Tibial nerve (tissue), 4 donors: ENCODE measurements around the gene RAP1B. TPM values are rescaled to one million over a fixed set of nuclear protein-coding genes. Genes with fewer than 3 reads are reported as not detected.

Experiments used
- DNase-seq, 2 donors: peaks; one replicate each; pipeline ENCODE4 v3.0.0-alpha.2; 2019; ENCODE audit warnings: low spot score in 2 of 2
- H3K27ac ChIP-seq, 4 donors: fragments of 200-600 bp; sonication (generic) in 3 of 4; one replicate each; pipeline ENCODE4 v1.5.1; 2017 to 2019; ENCODE audit warnings: mild to moderate bottlenecking in 1 of 4
- H3K27me3 ChIP-seq, 2 donors: fragments of 200-600 bp; sonication (generic) in 1 of 2; one replicate each; pipeline versions ENCODE4 v1.5.1 to v1.6.0; 2017 to 2019
- H3K36me3 ChIP-seq, 3 donors: fragments of 200-600 bp; sonication (generic); one replicate each; pipeline ENCODE4 v1.5.1; 2018 to 2019
- H3K4me1 ChIP-seq, 4 donors: fragments of 200-600 bp; sonication (generic) in 3 of 4; one replicate each; pipeline ENCODE4 v1.5.1; 2017 to 2019
- H3K4me3 ChIP-seq, 4 donors: fragments of 200-600 bp; sonication (generic) in 3 of 4; one replicate each; pipeline ENCODE4 v1.5.1; 2017 to 2019; ENCODE audit warnings: mild to moderate bottlenecking in 1 of 4, moderate library complexity in 1 of 4
- H3K9me3 ChIP-seq, 4 donors: fragments of 200-600 bp; sonication (generic) in 3 of 4; one replicate each; pipeline ENCODE4 v1.5.1; 2017 to 2019
- CTCF ChIP-seq, 5 experiments: fragments of 200-600 bp in 3 of 5; fragments of 450-650 bp in 2 of 5; sonication (generic) in 3 of 5; IDR thresholded peaks; one replicate each; pipeline ENCODE4 v1.5.1; 2016 to 2019; ENCODE audit warnings: antibody characterized with exemption in 5 of 5, mild to moderate bottlenecking in 3 of 5, moderate library complexity in 2 of 5
- EP300 ChIP-seq, 2 donors: sonication (generic); formaldehyde crosslinking; IDR thresholded peaks; one replicate each; pipeline ENCODE4 v1.6.1; 2017; ENCODE audit warnings: antibody characterized with exemption in 2 of 2, mild to moderate bottlenecking in 1 of 2
- POLR2A ChIP-seq, 2 donors: fragments of 450-650 bp; IDR thresholded peaks; one replicate each; pipeline ENCODE4 v1.6.1; 2017; ENCODE audit warnings: antibody characterized with exemption in 2 of 2, mild to moderate bottlenecking in 2 of 2, moderate library complexity in 2 of 2
- WGBS, 2 donors: methylation state at CpG; one replicate each; pipeline ENCODE4 v1.1.5; 2018; 5-methylcytosine and 5-hydroxymethylcytosine counted together
- total RNA-seq, 4 donors: library from RNA; depleted of rRNA; stranded (reverse); fragments of >200 nt; gene quantifications; one replicate each; pipeline ENCODE4 v1.1.0, GENCODE V29; 2016

RAP1B gene
- total RNA-seq, 4 donors from 2014 or later = 117 to 194 (median 161) TPM

GRCh38 chr12:68623984-68624383, 13.3 kb downstream of the RAP1B start:
- peaks cover 0 to 65% (median 43%) of the 10 kb centered on the region in 4 donors for H3K4me1 ChIP-seq
- WGBS, 2 donors = 88 to 91% methylated on average over 1 of the region's 1 CpG
- TF ChIP-seq CTCF (IDR thresholded peaks at IDR 0.05) = no peak
- TF ChIP-seq POLR2A (IDR thresholded peaks at IDR 0.05) = no peak
- TF ChIP-seq EP300 (IDR thresholded peaks at IDR 0.05) = no peak
- no peak overlapping the region for H3K4me3 ChIP-seq
- no peak for DNase-seq
- peaks cover 0 to 24% (median 0%) of the 10 kb centered on the region in 3 donors for H3K36me3 ChIP-seq
- no peaks in the 10 kb centered on the region for H3K27me3 ChIP-seq
- peaks cover 0 to 7% (median 1%) of the 10 kb centered on the region in 4 donors for H3K9me3 ChIP-seq
- no peak overlapping the region for H3K27ac ChIP-seq

- Histone ChIP-seq H3K4me1 (peaks cover 0 to 64% (median 39%) of the 10 kb centered on the region in 4 donors), H3K36me3 (peaks cover 0 to 24% (median 0%) of the 10 kb centered on the region in 3 donors), H3K9me3 (peaks cover 0 to 7% (median 1%) of the 10 kb centered on the region in 4 donors), H3K27ac (no peak overlapping the region), H3K27me3 (no peaks in the 10 kb centered on the region), H3K4me3 (no peak overlapping the region)
- 90 to 95% methylated on average over 2 of the region's 2 CpGs for WGBS, 2 donors
- DNase-seq = no peak
- no peak for TF ChIP-seq POLR2A (IDR thresholded peaks at IDR 0.05)
- TF ChIP-seq CTCF (IDR thresholded peaks at IDR 0.05) = no peak
- TF ChIP-seq EP300 (IDR thresholded peaks at IDR 0.05) = no peak
Observed at GRCh38 chr12:68624933-68625332, 14.2 kb downstream of the RAP1B start.

GRCh38 chr12:68627673-68628319, 17.1 kb downstream of the RAP1B start:
- WGBS, 2 donors = 98 to 99% methylated on average over 3 of the region's 3 CpGs
- H3K4me3 ChIP-seq = no peak overlapping the region
- H3K27me3 ChIP-seq = no peaks in the 10 kb centered on the region
- H3K4me1 ChIP-seq = peaks cover 0 to 60% (median 29%) of the 10 kb centered on the region in 4 donors
- TF ChIP-seq CTCF (IDR thresholded peaks at IDR 0.05) (no peak), POLR2A (IDR thresholded peaks at IDR 0.05) (no peak), EP300 (IDR thresholded peaks at IDR 0.05) (no peak)
- DNase-seq = no peak
- no peak overlapping the region for H3K27ac ChIP-seq
- peaks cover 0 to 7% (median 1%) of the 10 kb centered on the region in 4 donors for H3K9me3 ChIP-seq
- H3K36me3 ChIP-seq = peaks cover 0 to 24% (median 0%) of the 10 kb centered on the region in 3 donors

- peaks cover 0 to 24% (median 0%) of the 10 kb centered on the region in 3 donors for H3K36me3 ChIP-seq
- peaks cover 0 to 7% (median 1%) of the 10 kb centered on the region in 4 donors for H3K9me3 ChIP-seq
- TF ChIP-seq CTCF (IDR thresholded peaks at IDR 0.05) (no peak), POLR2A (IDR thresholded peaks at IDR 0.05) (no peak), EP300 (IDR thresholded peaks at IDR 0.05) (no peak)
- peaks cover 0 to 61% (median 29%) of the 10 kb centered on the region in 4 donors for H3K4me1 ChIP-seq
- H3K27ac ChIP-seq = no peak overlapping the region
- DNase-seq = no peak
- no peaks in the 10 kb centered on the region for H3K27me3 ChIP-seq
- H3K4me3 ChIP-seq = no peak overlapping the region
Observed at GRCh38 chr12:68628698-68629097, 18.0 kb downstream of the RAP1B start.

- Histone ChIP-seq H3K27me3 (no peaks in the 10 kb centered on the region), H3K4me1 (peaks cover 0 to 64% (median 36%) of the 10 kb centered on the region in 4 donors), H3K27ac (no peak overlapping the region), H3K9me3 (peaks cover 0 to 7% (median 1%) of the 10 kb centered on the region in 4 donors), H3K4me3 (no peak overlapping the region), H3K36me3 (peaks cover 0 to 24% (median 0%) of the 10 kb centered on the region in 3 donors)
- no peak for DNase-seq
- TF ChIP-seq CTCF (IDR thresholded peaks at IDR 0.05) = no peak
- TF ChIP-seq EP300 (IDR thresholded peaks at IDR 0.05) = no peak
- no peak for TF ChIP-seq POLR2A (IDR thresholded peaks at IDR 0.05)
Observed at GRCh38 chr12:68630050-68630449, 19.4 kb downstream of the RAP1B start.
